Neural progenitor cell (in vitro differentiated cells): ENCODE measurements around the gene CNTNAP2.

Experiments used
- CTCF ChIP-seq: fragments of 200-600 bp; sonication (generic); IDR thresholded peaks from 2 replicates; pipeline ENCODE4 v1.5.1; 2017; ENCODE audit warnings: antibody characterized with exemption, mild to moderate bottlenecking
- EZH2 ChIP-seq: fragments of 200-600 bp; sonication (generic); IDR thresholded peaks from 2 replicates; pipeline ENCODE4 v1.6.1; 2017; ENCODE audit warnings: antibody characterized with exemption, mild to moderate bottlenecking, moderate library complexity
- EZH2phosphoT487 ChIP-seq: fragments of 200-600 bp; sonication (generic); IDR thresholded peaks from 2 replicates; pipeline ENCODE4 v1.6.1; 2017; ENCODE audit warnings: antibody characterized with exemption

- no peak for TF ChIP-seq CTCF
- TF ChIP-seq EZH2 = no peak
- TF ChIP-seq EZH2phosphoT487 = no peak
Observed at GRCh38 chr7:147380926-147381325, 1264.3 kb downstream of the CNTNAP2 start.
